HEK293 (cell line): ENCODE measurements around the gene FGD4.

Experiments used
- CTCF ChIA-PET: fragments of 350-600 bp; formaldehyde crosslinking; extraction: SDS; loops from one replicate; lab custom pipeline; 2021; ENCODE audit warnings: antibody characterized with exemption; lab: Yijun Ruan, JAX
- POLR2A ChIA-PET: fragments of 300-600 bp; formaldehyde crosslinking; extraction: SDS; loops from one replicate; lab custom pipeline; 2020; ENCODE audit warnings: antibody characterized with exemption, inconsistent platforms; lab: Yijun Ruan, JAX
- H3K27ac ChIP-seq: fragments of 200-500 bp; sonication (Bioruptor generic); 2 replicates; pipeline ENCODE4 v1.5.1; 2014; ENCODE audit warnings: low read depth, low read length, control low read depth, inconsistent platforms; ENCODE audit errors: extremely low read depth
- H3K36me3 ChIP-seq, 2 experiments: fragments of 200-500 bp in 1 of 2; sonication (Bioruptor generic) in 1 of 2; 1 replicate in 1 of 2; 2 replicates in 1 of 2; pipeline ENCODE4 v1.5.1; 2014 to 2017; ENCODE audit warnings: inconsistent platforms in 2 of 2, low read length in 2 of 2; ENCODE audit not compliant: control insufficient read depth in 2 of 2, insufficient read depth in 1 of 2
- H3K4me1 ChIP-seq: fragments of 200-500 bp; sonication (Bioruptor generic); 2 replicates; pipeline ENCODE4 v1.5.1; 2014; ENCODE audit warnings: mild to moderate bottlenecking, low read length, inconsistent platforms; ENCODE audit not compliant: control insufficient read depth, insufficient read depth
- H3K4me3 ChIP-seq: 2 replicates; pipeline ENCODE4 v1.5.1; 2011; ENCODE audit warnings: low read depth, mild to moderate bottlenecking, control low read depth, low read length, moderate library complexity
- H3K9me3 ChIP-seq: fragments of 200-500 bp; sonication (Bioruptor generic); 2 replicates; pipeline ENCODE4 v1.5.1; 2014; ENCODE audit warnings: low read depth, low read length, inconsistent platforms; ENCODE audit not compliant: control insufficient read depth, insufficient read depth
- ATF2 ChIP-seq: fragments of 450-650 bp; formaldehyde crosslinking; IDR thresholded peaks from 2 replicates; pipeline ENCODE4 v1.5.1; 2016; ENCODE audit warnings: missing biosample characterization, missing genetic modification characterization, low read depth
- PRDM10 ChIP-seq: fragments of 450-650 bp; formaldehyde crosslinking; IDR thresholded peaks from 2 replicates; pipeline ENCODE4 v1.5.1; 2016; ENCODE audit warnings: missing biosample characterization, missing genetic modification characterization
- PRDM6 ChIP-seq: fragments of 450-650 bp; formaldehyde crosslinking; IDR thresholded peaks from 2 replicates; pipeline ENCODE4 v1.5.1; 2017; ENCODE audit warnings: missing biosample characterization, missing genetic modification characterization
- SP3 ChIP-seq: fragments of 450-650 bp; formaldehyde crosslinking; IDR thresholded peaks from 2 replicates; pipeline ENCODE4 v1.5.1; 2016; ENCODE audit warnings: missing biosample characterization, missing genetic modification characterization
- WT1 ChIP-seq: fragments of 450-650 bp; formaldehyde crosslinking; IDR thresholded peaks from 2 replicates; pipeline ENCODE4 v1.5.1; 2016; ENCODE audit warnings: missing biosample characterization, missing genetic modification characterization
- YY2 ChIP-seq: fragments of 450-650 bp; formaldehyde crosslinking; IDR thresholded peaks from 2 replicates; pipeline ENCODE4 v1.5.1; 2016; ENCODE audit warnings: missing biosample characterization, missing genetic modification characterization
- ZBTB49 ChIP-seq: fragments of 450-650 bp; formaldehyde crosslinking; IDR thresholded peaks from 2 replicates; pipeline ENCODE4 v1.5.1; 2016; ENCODE audit warnings: missing biosample characterization, missing genetic modification characterization, low read depth
- ZNF112 ChIP-seq: fragments of 450-650 bp; formaldehyde crosslinking; IDR thresholded peaks from 2 replicates; pipeline ENCODE4 v1.5.0; 2017; ENCODE audit warnings: missing biosample characterization, missing genetic modification characterization
- ZNF211 ChIP-seq: fragments of 450-650 bp; formaldehyde crosslinking; IDR thresholded peaks from 2 replicates; pipeline ENCODE4 v1.5.1; 2016; ENCODE audit warnings: low read depth, missing biosample characterization, missing genetic modification characterization
- ZNF521 ChIP-seq: fragments of 450-650 bp; formaldehyde crosslinking; IDR thresholded peaks from 2 replicates; pipeline ENCODE4 v1.5.1; 2017; ENCODE audit warnings: missing biosample characterization, mild to moderate bottlenecking, missing genetic modification characterization
- ZNF623 ChIP-seq: fragments of 450-650 bp; formaldehyde crosslinking; IDR thresholded peaks from 2 replicates; pipeline ENCODE4 v1.5.1; 2016; ENCODE audit warnings: missing biosample characterization, missing genetic modification characterization
- ZSCAN23 ChIP-seq: fragments of 450-650 bp; formaldehyde crosslinking; IDR thresholded peaks from 2 replicates; pipeline ENCODE4 v1.5.1; 2016; ENCODE audit warnings: missing biosample characterization, missing genetic modification characterization
- ZSCAN5A ChIP-seq: fragments of 450-650 bp; formaldehyde crosslinking; IDR thresholded peaks from 2 replicates; pipeline ENCODE4 v1.5.1; 2016; ENCODE audit warnings: missing biosample characterization, missing genetic modification characterization
- TF ChIP-seq, protein P1 (sequence below): fragments of 450-650 bp; formaldehyde crosslinking; IDR thresholded peaks from 2 replicates; pipeline ENCODE4 v1.5.0; 2017; ENCODE audit warnings: missing biosample characterization, missing genetic modification characterization, borderline replicate concordance
- TF ChIP-seq, protein P2 (sequence below): fragments of 450-650 bp; formaldehyde crosslinking; IDR thresholded peaks from 2 replicates; pipeline ENCODE4 v1.5.1; 2017; ENCODE audit warnings: missing biosample characterization, mild to moderate bottlenecking, missing genetic modification characterization, moderate library complexity

The FGD4 gene

GRCh38 chr12:32641287-32641901 is 242.0 kb downstream of the FGD4 start (continued):
- TF ChIP-seq PRDM6 (tag by site-specific recombination): peak; percentile 70
- no peak for TF ChIP-seq YY2 (tag by site-specific recombination)
- no peak for TF ChIP-seq ATF2 (tag by site-specific recombination)
- no peak for TF ChIP-seq ZSCAN5A (tag by site-specific recombination)
- TF ChIP-seq ZNF112 (tag by site-specific recombination): no peak

DNA sequence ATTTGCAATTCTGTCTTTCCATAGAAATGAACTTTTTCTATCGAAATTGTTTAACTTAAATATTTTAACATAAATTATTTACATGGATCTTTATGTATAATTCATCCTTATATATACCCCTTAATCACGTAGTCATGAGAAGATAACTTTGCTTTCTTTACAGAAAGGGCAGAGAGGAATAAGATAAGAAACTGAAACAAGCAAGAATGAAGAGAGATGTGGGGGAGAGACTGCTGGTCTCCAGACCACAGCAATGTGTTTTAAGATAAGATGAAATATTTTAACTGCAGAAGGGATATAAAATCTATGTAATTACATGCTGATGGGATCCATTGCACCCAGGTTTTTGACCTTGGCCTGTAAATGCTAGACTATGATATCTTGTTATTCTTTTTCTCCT is 245.1 kb downstream of the FGD4 start:
- CTCF ChIA-PET: interaction anchor here (1.2 kb wide), 1 partner anchor 188 kb away, joined by 4 read pairs; no protein-coding TSS in a partner anchor
- no peak overlapping the region for H3K4me3 ChIP-seq
- H3K4me1 ChIP-seq: peaks cover 4% of the 10 kb centered on the region; the same call in 1 of the 2 replicates
- H3K27ac ChIP-seq: no peak overlapping the region
- H3K36me3 ChIP-seq: peaks cover 0 to 9% of the 10 kb centered on the region in 2 experiments; a peak in 1 of 3 replicates
- POLR2A ChIA-PET: no interaction called here
- TF ChIP-seq PRDM10 (tag by site-specific recombination): no peak
- TF ChIP-seq, protein P1, sequence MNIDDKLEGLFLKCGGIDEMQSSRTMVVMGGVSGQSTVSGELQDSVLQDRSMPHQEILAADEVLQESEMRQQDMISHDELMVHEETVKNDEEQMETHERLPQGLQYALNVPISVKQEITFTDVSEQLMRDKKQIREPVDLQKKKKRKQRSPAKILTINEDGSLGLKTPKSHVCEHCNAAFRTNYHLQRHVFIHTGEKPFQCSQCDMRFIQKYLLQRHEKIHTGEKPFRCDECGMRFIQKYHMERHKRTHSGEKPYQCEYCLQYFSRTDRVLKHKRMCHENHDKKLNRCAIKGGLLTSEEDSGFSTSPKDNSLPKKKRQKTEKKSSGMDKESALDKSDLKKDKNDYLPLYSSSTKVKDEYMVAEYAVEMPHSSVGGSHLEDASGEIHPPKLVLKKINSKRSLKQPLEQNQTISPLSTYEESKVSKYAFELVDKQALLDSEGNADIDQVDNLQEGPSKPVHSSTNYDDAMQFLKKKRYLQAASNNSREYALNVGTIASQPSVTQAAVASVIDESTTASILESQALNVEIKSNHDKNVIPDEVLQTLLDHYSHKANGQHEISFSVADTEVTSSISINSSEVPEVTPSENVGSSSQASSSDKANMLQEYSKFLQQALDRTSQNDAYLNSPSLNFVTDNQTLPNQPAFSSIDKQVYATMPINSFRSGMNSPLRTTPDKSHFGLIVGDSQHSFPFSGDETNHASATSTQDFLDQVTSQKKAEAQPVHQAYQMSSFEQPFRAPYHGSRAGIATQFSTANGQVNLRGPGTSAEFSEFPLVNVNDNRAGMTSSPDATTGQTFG (tag by site-specific recombination): no peak
- TF ChIP-seq ZNF211 (tag by site-specific recombination): no peak
- TF ChIP-seq ZNF623 (tag by site-specific recombination): no peak
- TF ChIP-seq, protein P2, sequence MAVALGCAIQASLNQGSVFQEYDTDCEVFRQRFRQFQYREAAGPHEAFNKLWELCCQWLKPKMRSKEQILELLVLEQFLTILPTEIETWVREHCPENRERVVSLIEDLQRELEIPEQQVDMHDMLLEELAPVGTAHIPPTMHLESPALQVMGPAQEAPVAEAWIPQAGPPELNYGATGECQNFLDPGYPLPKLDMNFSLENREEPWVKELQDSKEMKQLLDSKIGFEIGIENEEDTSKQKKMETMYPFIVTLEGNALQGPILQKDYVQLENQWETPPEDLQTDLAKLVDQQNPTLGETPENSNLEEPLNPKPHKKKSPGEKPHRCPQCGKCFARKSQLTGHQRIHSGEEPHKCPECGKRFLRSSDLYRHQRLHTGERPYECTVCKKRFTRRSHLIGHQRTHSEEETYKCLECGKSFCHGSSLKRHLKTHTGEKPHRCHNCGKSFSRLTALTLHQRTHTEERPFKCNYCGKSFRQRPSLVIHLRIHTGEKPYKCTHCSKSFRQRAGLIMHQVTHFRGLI (tag by site-specific recombination): no peak
- no peak for TF ChIP-seq ZSCAN23
- no peak for TF ChIP-seq SP3 (tag by site-specific recombination)
- no peak for TF ChIP-seq ZNF521
- TF ChIP-seq ZBTB49 (tag by site-specific recombination): no peak
- no peak for TF ChIP-seq WT1 (tag by site-specific recombination)
- no peaks in the 10 kb centered on the region for H3K9me3 ChIP-seq
